Activated CD4-positive, alpha-beta T cell treated with anti-CD3 and anti-CD28 coated beads for 24 hours (primary cell): ENCODE results near the gene TMEM176B.

Experiments
- DNase-seq, 2 donors: peaks; one replicate each; pipeline ENCODE4 v3.0.0-alpha.2; 2020; ENCODE audit warnings: low read depth in 2 of 2

TMEM176B gene

GRCh38 chr7:150799741-150800580 is at the start of gene TMEM176B:
TMEM176B (minus strand) TSS chr7:150800364; CDS start chr7:150796569, 3,795 bp downstream.
- DNase-seq = no peak

GRCh38 chr7:150849204-150849775 is 49.1 kb upstream of the TMEM176B start:
- DNase-seq = no peak

GRCh38 chr7:150848561-150849115 is 48.5 kb upstream of the TMEM176B start:
- DNase-seq = no peak

- no peak for DNase-seq
Observed at GRCh38 chr7:150848111-150848510, 47.9 kb upstream of the TMEM176B start.

- DNase-seq = no peak
Observed at GRCh38 chr7:150847536-150847935, 47.4 kb upstream of the TMEM176B start.

- no peak for DNase-seq
Observed at GRCh38 chr7:150846291-150847115, 46.3 kb upstream of the TMEM176B start.

GRCh38 chr7:150845421-150845861 is 45.3 kb upstream of the TMEM176B start:
- no peak for DNase-seq

GRCh38 chr7:150842716-150843115 is 42.6 kb upstream of the TMEM176B start:
- no peak for DNase-seq

- no peak for DNase-seq
Observed at GRCh38 chr7:150842018-150842417, 41.9 kb upstream of the TMEM176B start.

- DNase-seq = no peak
Observed at GRCh38 chr7:150838965-150839650, 38.9 kb upstream of the TMEM176B start.

- DNase-seq = no peak
Observed at GRCh38 chr7:150835702-150836280, 35.6 kb upstream of the TMEM176B start.

- DNase-seq = no peak
Observed at GRCh38 chr7:150835019-150835418, 34.9 kb upstream of the TMEM176B start.

- no peak for DNase-seq
Observed at GRCh38 chr7:150831851-150832250, 31.7 kb upstream of the TMEM176B start.

- DNase-seq = no peak
Observed at GRCh38 chr7:150830937-150831336, 30.8 kb upstream of the TMEM176B start.

- DNase-seq = no peak
Observed at GRCh38 chr7:150829426-150829825, 29.3 kb upstream of the TMEM176B start.

- DNase-seq = no peak
Observed at GRCh38 chr7:150828384-150828783, 28.2 kb upstream of the TMEM176B start.

GRCh38 chr7:150826061-150826849 is 26.1 kb upstream of the TMEM176B start:
- no peak for DNase-seq

- no peak for DNase-seq
Observed at GRCh38 chr7:150824379-150825177, 24.4 kb upstream of the TMEM176B start.

GRCh38 chr7:150823484-150824126 is 23.4 kb upstream of the TMEM176B start:
- no peak for DNase-seq
